ENCODE measurements around the gene NEK8.
A peak's percentile ranks its signal among the peaks of the same experiment; 100 is the strongest.

Gene NEK8

GRCh38 chr17:28751600-28752366, 23.2 kb downstream of the NEK8 start:
- no peak for TF ChIP-seq CTCF (conservative IDR thresholded peaks at IDR 0.05; ENCODE audit: low read depth)
- DNase-seq (ENCODE audit: low spot score): no peak
- ChIA-PET CTCF (interaction anchor here (0.6 to 14.3 kb wide), 5 partner anchors 12 to 166 kb away, joined by 3 to 249 read pairs (median 7); partner anchors contain the start of genes NEK8 and TLCD1), POLR2A (ENCODE audit: low non-redundant PET) (interaction anchor here (0.7 to 1.7 kb wide), 2 partner anchors 24 to 128 kb away, joined by 6 to 12 read pairs; partner anchors contain the start of gene NEK8)
- peak overlapping the region; percentile 100 for H3K27ac ChIP-seq

GRCh38 chr17:28755486-28755885, 26.9 kb downstream of the NEK8 start:
- peak overlapping the region; percentile 48 for H3K27ac ChIP-seq
- TF ChIP-seq CTCF (conservative IDR thresholded peaks at IDR 0.05; ENCODE audit: low read depth): no peak
- ChIA-PET POLR2A (ENCODE audit: low non-redundant PET) (no interaction called here), CTCF (interaction anchor here (0.6 kb wide), 1 partner anchor 18 kb away, joined by 4 read pairs; no protein-coding TSS in a partner anchor)
- DNase-seq (ENCODE audit: low spot score): no peak

- ChIA-PET CTCF (interaction anchor here (0.6 to 0.7 kb wide), 2 partner anchors 30 to 342 kb away, joined by 3 read pairs; no protein-coding TSS in a partner anchor), POLR2A (ENCODE audit: low non-redundant PET) (no interaction called here)
- TF ChIP-seq CTCF (conservative IDR thresholded peaks at IDR 0.05; ENCODE audit: low read depth): no peak
- peak overlapping the region; percentile 37 for H3K27ac ChIP-seq
- DNase-seq (ENCODE audit: low spot score): no peak
Observed at GRCh38 chr17:28756049-28756804, 27.6 kb downstream of the NEK8 start.

GRCh38 chr17:28758411-28759121, 30.0 kb downstream of the NEK8 start:
- peak overlapping the region; percentile 21 for H3K27ac ChIP-seq
- no peak for DNase-seq (ENCODE audit: low spot score)
- no peak for TF ChIP-seq CTCF (conservative IDR thresholded peaks at IDR 0.05; ENCODE audit: low read depth)
- ChIA-PET POLR2A (ENCODE audit: low non-redundant PET) (no interaction called here), CTCF (interaction anchor here (0.6 to 1.2 kb wide), 2 partner anchors 32 to 532 kb away, joined by 3 to 9 read pairs; partner anchors contain the start of gene TLCD1)

GRCh38 chr17:28759256-28759865, 30.8 kb downstream of the NEK8 start:
- ChIA-PET CTCF (interaction anchor here (0.6 kb wide), 1 partner anchor 115 kb away, joined by 3 read pairs; no protein-coding TSS in a partner anchor), POLR2A (ENCODE audit: low non-redundant PET) (interaction anchor here (0.6 kb wide), 1 partner anchor 33 kb away, joined by 5 read pairs; no protein-coding TSS in a partner anchor)
- no peak overlapping the region; the same call in 1 of the 2 replicates for H3K27ac ChIP-seq
- no peak for TF ChIP-seq CTCF (conservative IDR thresholded peaks at IDR 0.05; ENCODE audit: low read depth)
- DNase-seq (ENCODE audit: low spot score): no peak
